ENCODE measurements around the gene FN3K. TPM values are rescaled to one million over a fixed set of nuclear protein-coding genes. Genes with fewer than 3 reads are reported as not detected.
"Not testable (repeated sequence)": the region's sequence is repeated elsewhere in the genome, so short reads cannot be mapped to it uniquely, and the experiment has no call there.

The FN3K gene
- polyA plus RNA-seq, 10 donors, result 12.2 to 19.9 (median 15.9) TPM

GRCh38 chr17:82736511-82737185 is 1.2 kb downstream of the FN3K start:
- DNase-seq, result no peak

- no peak for DNase-seq
These were observed 2.8 kb downstream of the FN3K start for GRCh38 chr17:82737967-82738877.

GRCh38 chr17:82740906-82741759 is 5.7 kb downstream of the FN3K start:
- DNase-seq, result no peak

GRCh38 chr17:82743344-82744219 is 8.2 kb downstream of the FN3K start:
- DNase-seq, result no peak

GRCh38 chr17:82744736-82745135 is 9.3 kb downstream of the FN3K start:
- not testable (repeated sequence) for DNase-seq

- no peak for DNase-seq
These were observed 10.1 kb downstream of the FN3K start for GRCh38 chr17:82745524-82745923.

- DNase-seq, result no peak
These were observed 13.3 kb downstream of the FN3K start for GRCh38 chr17:82748756-82749155.

GRCh38 chr17:82750241-82750908 is 15.0 kb downstream of the FN3K start:
- peak in 1 of 3 donors; percentile 45 for DNase-seq

GRCh38 chr17:82751171-82751570 is 15.8 kb downstream of the FN3K start:
- peak in 1 of 3 donors; percentile 84 for DNase-seq

GRCh38 chr17:82751571-82752370 is 16.4 kb downstream of the FN3K start, which contains the start of gene TBCD:
TBCD (plus strand) TSS chr17:82752065; CDS start chr17:82752194, 129 bp downstream.
- peak; percentile 87 to 97 (median 94) for DNase-seq

- peak in 2 of 3 donors; percentile 36 to 62 for DNase-seq
These were observed 17.2 kb downstream of the FN3K start for GRCh38 chr17:82752371-82753200.

- no peak for DNase-seq
These were observed 17.7 kb downstream of the FN3K start for GRCh38 chr17:82753201-82753464.

- no peak for DNase-seq
These were observed 19.1 kb downstream of the FN3K start for GRCh38 chr17:82754297-82755208.

GRCh38 chr17:82756166-82756565 is 20.8 kb downstream of the FN3K start:
- no peak for DNase-seq

- no peak for DNase-seq
These were observed 30.0 kb downstream of the FN3K start for GRCh38 chr17:82765371-82765770.

- no peak for DNase-seq
These were observed 31.8 kb downstream of the FN3K start for GRCh38 chr17:82767041-82767754.

GRCh38 chr17:82769041-82769440 is 33.6 kb downstream of the FN3K start:
- DNase-seq, result no peak
